Gastrocnemius medialis (tissue), 4 donors: ENCODE measurements around the gene RABIF. TPM values are rescaled to one million over a fixed set of nuclear protein-coding genes. Genes with fewer than 3 reads are reported as not detected.
A peak's percentile ranks its signal among the peaks of the same experiment; 100 is the strongest.

Source experiments
- ATAC-seq, 2 donors: fragments of 150-250 bp; one replicate each; pipeline ENCODE4 v1.9.1; 2016
- DNase-seq, 2 donors: peaks; one replicate each; pipeline ENCODE4 v3.0.0-alpha.2; 2019
- H3K27ac ChIP-seq, 4 donors: fragments of 200-600 bp; sonication (generic); 1 replicate in 1 of 4; 2 replicates in 3 of 4; pipeline ENCODE4 v1.5.1; 2016 to 2018; ENCODE audit warnings: mild to moderate bottlenecking in 2 of 4, moderate library complexity in 1 of 4
- H3K27me3 ChIP-seq, 3 donors: fragments of 200-600 bp; sonication (generic) in 2 of 3; 1 replicate in 1 of 3; 2 replicates in 2 of 3; pipeline versions ENCODE4 v1.5.1 to v1.6.0; 2016 to 2019; ENCODE audit warnings: mild to moderate bottlenecking in 1 of 3, moderate library complexity in 1 of 3
- H3K36me3 ChIP-seq, 2 donors: fragments of 200-600 bp; sonication (generic) in 1 of 2; one replicate each; pipeline ENCODE4 v1.5.1; 2017 to 2018
- H3K4me1 ChIP-seq, 2 donors: fragments of 200-600 bp; sonication (generic) in 1 of 2; one replicate each; pipeline ENCODE4 v1.5.1; 2016 to 2017; ENCODE audit warnings: mild to moderate bottlenecking in 2 of 2
- H3K4me3 ChIP-seq, 4 donors: fragments of 200-600 bp; sonication (generic) in 3 of 4; 1 replicate in 1 of 4; 2 replicates in 3 of 4; pipeline ENCODE4 v1.5.1; 2016 to 2019; ENCODE audit warnings: mild to moderate bottlenecking in 2 of 4
- H3K9me3 ChIP-seq, 3 donors: fragments of 200-600 bp; sonication (generic) in 2 of 3; 1 replicate in 1 of 3; 2 replicates in 2 of 3; pipeline ENCODE4 v1.5.1; 2016 to 2019
- CTCF ChIP-seq, 5 experiments: fragments of 450-650 bp in 3 of 5; fragments of 200-600 bp in 2 of 5; sonication (generic) in 2 of 5; IDR thresholded peaks in 4 of 5; conservative IDR thresholded peaks in 1 of 5; 1 replicate in 4 of 5; 2 replicates in 1 of 5; pipeline ENCODE4 v1.5.1; 2016 to 2019; ENCODE audit warnings: antibody characterized with exemption in 5 of 5, mild to moderate bottlenecking in 3 of 5, moderate library complexity in 3 of 5
- POLR2A ChIP-seq, 2 donors: fragments of 450-650 bp; IDR thresholded peaks; one replicate each; pipeline ENCODE4 v1.6.1; 2017; ENCODE audit warnings: antibody characterized with exemption in 2 of 2, mild to moderate bottlenecking in 2 of 2, moderate library complexity in 2 of 2
- in situ Hi-C, 4 donors: fragments of 200-750 bp; cut with MboI; loops; one replicate each; pipeline versions ENCODE4 v1.15.0 to v1.8.0; 2017; ENCODE audit warnings: low sequenced_read_pairs in 4 of 4
- intact Hi-C: fragments of 100-400 bp; cut with DNase I; formaldehyde crosslinking; loops from one replicate; pipeline ENCODE4 v1.15.1; 2023; ENCODE audit warnings: low total_unique reads
- total RNA-seq, 4 donors: library from RNA; depleted of rRNA; stranded (reverse); fragments of >200 nt; gene quantifications; one replicate each; pipeline versions ENCODE4 v1.1.0 to v1.2.3, GENCODE V29; 2016

RABIF gene
- total RNA-seq, 4 donors from 2014 or later = 2.6 to 9.2 (median 3.9) TPM

GRCh38 chr1:202932476-202932875 lies 43.5 kb upstream of the RABIF start:
- Histone ChIP-seq H3K27me3 (no peaks in the 10 kb centered on the region), H3K4me1 (no peaks in the 10 kb centered on the region), H3K4me3 (no peak overlapping the region), H3K9me3 (peaks cover 0 to 3% (median 0%) of the 10 kb centered on the region in 3 donors), H3K36me3 (no peaks in the 10 kb centered on the region), H3K27ac (no peak overlapping the region)
- in situ Hi-C loops = loop anchor here in 1 of 4 donors (10.0 kb wide), 1 partner anchor 62 kb away; no protein-coding TSS in a partner anchor
- DNase-seq (no peak), ATAC-seq (no peak)
- intact Hi-C loops = no loop called here
- no peak for TF ChIP-seq CTCF (IDR thresholded peaks at IDR 0.05 in 4 of 5, conservative IDR thresholded peaks at IDR 0.05 in 1 of 5)
- TF ChIP-seq POLR2A (IDR thresholded peaks at IDR 0.05) = no peak

- in situ Hi-C loops (loop anchor here in 3 of 4 donors (5.0 kb wide), 1 partner anchor 70 kb away; no protein-coding TSS in a partner anchor), intact Hi-C loops (loop anchor here (1.0 to 2.0 kb wide), 4 partner anchors 38 to 116 kb away; partner anchors contain the start of genes CYB5R1, PCAT6 and RABIF)
- ATAC-seq (peak; percentile 94 to 97), DNase-seq (peak; percentile 94)
- H3K36me3 ChIP-seq = peaks cover 0 to 10% of the 10 kb centered on the region in 2 donors
- H3K4me3 ChIP-seq = peak within 1 kb of the TSS; percentile 75 to 100 (median 88)
- TF ChIP-seq CTCF (IDR thresholded peaks at IDR 0.05 in 4 of 5, conservative IDR thresholded peaks at IDR 0.05 in 1 of 5) (peak; percentile 79 to 84 (median 81)), POLR2A (IDR thresholded peaks at IDR 0.05) (peak; percentile 78 to 83)
- H3K27ac ChIP-seq = peak within 1 kb of the TSS; percentile 92 to 98 (median 94)
- H3K9me3 ChIP-seq = no peaks in the 10 kb centered on the region
- peaks cover 14 to 30% of the 10 kb centered on the region in 2 donors for H3K4me1 ChIP-seq
- H3K27me3 ChIP-seq = no peaks in the 10 kb centered on the region
Observed at GRCh38 chr1:202926581-202927491, 37.9 kb upstream of the RABIF start, which contains the start of gene KLHL12. KLHL12 (minus strand) TSS chr1:202927234; CDS start chr1:202925162, 2,072 bp downstream.

- Histone ChIP-seq H3K9me3 (no peaks in the 10 kb centered on the region), H3K4me3 (no peak overlapping the region), H3K27ac (no peak overlapping the region), H3K4me1 (peaks cover 14 to 33% of the 10 kb centered on the region in 2 donors), H3K36me3 (peaks cover 0 to 16% of the 10 kb centered on the region in 2 donors), H3K27me3 (no peaks in the 10 kb centered on the region)
- no peak for DNase-seq
- ATAC-seq = no peak
- in situ Hi-C loops (no loop called here), intact Hi-C loops (no loop called here)
- TF ChIP-seq POLR2A (IDR thresholded peaks at IDR 0.05) = no peak
- TF ChIP-seq CTCF (IDR thresholded peaks at IDR 0.05 in 4 of 5, conservative IDR thresholded peaks at IDR 0.05 in 1 of 5) = no peak
Observed at GRCh38 chr1:202923533-202923932, 34.6 kb upstream of the RABIF start.

- DNase-seq (no peak), ATAC-seq (no peak)
- Histone ChIP-seq H3K36me3 (peaks cover 4 to 51% of the 10 kb centered on the region in 2 donors), H3K4me3 (no peak overlapping the region), H3K9me3 (no peaks in the 10 kb centered on the region), H3K4me1 (peaks cover 0 to 20% of the 10 kb centered on the region in 2 donors), H3K27ac (no peak overlapping the region), H3K27me3 (no peaks in the 10 kb centered on the region)
- intact Hi-C loops (no loop called here), in situ Hi-C loops (no loop called here)
- TF ChIP-seq POLR2A (IDR thresholded peaks at IDR 0.05) = no peak
- no peak for TF ChIP-seq CTCF (IDR thresholded peaks at IDR 0.05 in 4 of 5, conservative IDR thresholded peaks at IDR 0.05 in 1 of 5)
Observed at GRCh38 chr1:202919615-202920014, 30.7 kb upstream of the RABIF start.
